BE2C (cell line): ENCODE measurements around the gene NDUFB10.

ENCODE experiments used
- DNase-seq: peaks from one replicate; pipeline ENCODE4 v3.0.0-alpha.2; 2020
- H3K27me3 ChIP-seq: fragments of 250-450 bp; sonication (Bioruptor Pico); 2 replicates; pipeline ENCODE4 v1.5.1; 2020; ENCODE audit warnings: mild to moderate bottlenecking
- H3K36me3 ChIP-seq: fragments of 250-450 bp; sonication (Bioruptor Pico); 2 replicates; pipeline ENCODE4 v1.5.1; 2020; ENCODE audit warnings: mild to moderate bottlenecking
- H3K4me1 ChIP-seq: fragments of 250-450 bp; sonication (Bioruptor Pico); 2 replicates; pipeline ENCODE4 v1.5.1; 2020
- H3K4me3 ChIP-seq: 2 replicates; pipeline ENCODE4 v1.5.1; 2011; ENCODE audit warnings: low read depth, low read length
- H3K9me3 ChIP-seq: fragments of 250-450 bp; sonication (Bioruptor Pico); 2 replicates; pipeline ENCODE4 v1.5.1; 2020
- TF ChIP-seq, protein P1 (sequence below): IDR thresholded peaks from 2 replicates; pipeline ENCODE4 v1.5.1; 2012; ENCODE audit warnings: mild to moderate bottlenecking, low read depth, low read length

Gene NDUFB10

DNA sequence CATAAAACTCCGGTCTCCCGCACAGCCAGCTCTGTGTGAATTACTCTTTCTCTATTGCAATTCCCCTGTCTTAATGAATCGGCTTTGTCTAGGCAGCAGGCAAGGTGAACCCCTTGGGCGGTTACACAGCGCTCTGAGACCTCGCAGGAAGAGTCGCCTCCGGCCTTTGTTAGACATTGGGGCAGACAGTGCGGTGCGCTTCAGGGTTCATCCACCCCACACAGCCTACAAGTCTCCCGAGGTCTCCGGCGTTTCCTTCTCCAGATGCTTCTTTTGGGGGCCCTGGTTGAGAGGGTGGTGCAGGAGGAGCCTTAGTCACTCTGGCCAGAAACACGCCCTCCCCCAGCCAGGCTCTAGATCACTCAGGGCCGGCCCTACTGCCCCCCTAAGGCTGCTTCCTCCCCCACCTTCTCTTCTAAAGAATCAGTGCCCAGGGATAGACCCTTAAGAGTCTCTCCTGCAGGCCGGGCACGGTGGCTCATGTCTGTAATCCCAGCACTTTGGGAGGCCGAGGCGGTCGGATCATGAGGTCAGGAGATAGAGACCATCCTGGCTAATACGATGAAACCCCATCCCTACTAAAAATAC, 14.6 kb upstream of the NDUFB10 start:
- Histone ChIP-seq H3K36me3 (no peaks in the 10 kb centered on the region), H3K4me3 (no peak overlapping the region), H3K4me1 (peaks cover 5% of the 10 kb centered on the region; the same call in 1 of the 2 replicates), H3K27me3 (no peaks in the 10 kb centered on the region), H3K9me3 (no peaks in the 10 kb centered on the region)
- DNase-seq: no peak
- TF ChIP-seq, protein P1, sequence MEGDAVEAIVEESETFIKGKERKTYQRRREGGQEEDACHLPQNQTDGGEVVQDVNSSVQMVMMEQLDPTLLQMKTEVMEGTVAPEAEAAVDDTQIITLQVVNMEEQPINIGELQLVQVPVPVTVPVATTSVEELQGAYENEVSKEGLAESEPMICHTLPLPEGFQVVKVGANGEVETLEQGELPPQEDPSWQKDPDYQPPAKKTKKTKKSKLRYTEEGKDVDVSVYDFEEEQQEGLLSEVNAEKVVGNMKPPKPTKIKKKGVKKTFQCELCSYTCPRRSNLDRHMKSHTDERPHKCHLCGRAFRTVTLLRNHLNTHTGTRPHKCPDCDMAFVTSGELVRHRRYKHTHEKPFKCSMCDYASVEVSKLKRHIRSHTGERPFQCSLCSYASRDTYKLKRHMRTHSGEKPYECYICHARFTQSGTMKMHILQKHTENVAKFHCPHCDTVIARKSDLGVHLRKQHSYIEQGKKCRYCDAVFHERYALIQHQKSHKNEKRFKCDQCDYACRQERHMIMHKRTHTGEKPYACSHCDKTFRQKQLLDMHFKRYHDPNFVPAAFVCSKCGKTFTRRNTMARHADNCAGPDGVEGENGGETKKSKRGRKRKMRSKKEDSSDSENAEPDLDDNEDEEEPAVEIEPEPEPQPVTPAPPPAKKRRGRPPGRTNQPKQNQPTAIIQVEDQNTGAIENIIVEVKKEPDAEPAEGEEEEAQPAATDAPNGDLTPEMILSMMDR: no peak

DNA sequence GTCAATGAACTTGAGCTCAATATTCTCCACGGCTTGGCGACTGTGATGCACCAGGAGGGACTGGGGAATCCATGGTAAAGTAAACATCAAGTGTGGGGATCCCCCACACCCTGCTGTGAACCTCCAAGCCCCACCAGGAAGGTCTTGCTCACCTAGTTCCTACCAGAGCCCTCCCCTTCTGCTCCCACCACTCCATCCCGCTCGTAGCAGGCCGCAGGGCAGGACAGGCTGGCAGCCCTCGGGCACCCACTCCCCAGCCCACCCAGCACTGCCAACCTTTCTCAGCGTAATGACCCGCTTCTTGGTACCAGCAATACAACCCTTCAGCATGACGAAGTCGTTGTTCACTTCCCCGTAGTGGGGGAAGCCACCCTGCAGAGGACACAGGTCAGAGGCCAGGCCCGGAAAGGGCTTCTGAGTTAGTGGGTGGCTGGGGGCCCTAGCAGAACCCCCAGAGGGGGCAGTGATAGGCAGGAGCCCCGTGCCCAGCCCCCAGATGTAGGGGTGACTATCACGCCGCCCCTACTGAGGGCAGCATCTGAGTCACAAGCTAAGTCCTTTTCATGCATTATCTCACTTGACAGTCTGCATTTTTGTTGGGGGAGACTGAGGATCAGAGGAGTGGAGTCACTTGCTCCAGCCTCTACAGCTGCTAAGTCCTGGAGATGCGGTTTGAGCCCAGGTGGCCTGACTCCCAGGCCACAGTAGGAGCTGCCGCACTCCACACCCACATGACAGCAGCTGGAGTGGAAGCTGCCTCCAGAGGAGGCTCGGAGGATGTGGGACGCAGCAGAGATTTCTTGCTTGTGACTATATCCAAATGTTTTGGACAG, 13.6 kb upstream of the NDUFB10 start:
- no peak overlapping the region for H3K4me3 ChIP-seq
- H3K9me3 ChIP-seq: no peaks in the 10 kb centered on the region
- peaks cover 5% of the 10 kb centered on the region; the same call in 1 of the 2 replicates for H3K4me1 ChIP-seq
- TF ChIP-seq, protein P1: no peak
- H3K27me3 ChIP-seq: no peaks in the 10 kb centered on the region
- no peaks in the 10 kb centered on the region for H3K36me3 ChIP-seq
- DNase-seq: no peak

DNA sequence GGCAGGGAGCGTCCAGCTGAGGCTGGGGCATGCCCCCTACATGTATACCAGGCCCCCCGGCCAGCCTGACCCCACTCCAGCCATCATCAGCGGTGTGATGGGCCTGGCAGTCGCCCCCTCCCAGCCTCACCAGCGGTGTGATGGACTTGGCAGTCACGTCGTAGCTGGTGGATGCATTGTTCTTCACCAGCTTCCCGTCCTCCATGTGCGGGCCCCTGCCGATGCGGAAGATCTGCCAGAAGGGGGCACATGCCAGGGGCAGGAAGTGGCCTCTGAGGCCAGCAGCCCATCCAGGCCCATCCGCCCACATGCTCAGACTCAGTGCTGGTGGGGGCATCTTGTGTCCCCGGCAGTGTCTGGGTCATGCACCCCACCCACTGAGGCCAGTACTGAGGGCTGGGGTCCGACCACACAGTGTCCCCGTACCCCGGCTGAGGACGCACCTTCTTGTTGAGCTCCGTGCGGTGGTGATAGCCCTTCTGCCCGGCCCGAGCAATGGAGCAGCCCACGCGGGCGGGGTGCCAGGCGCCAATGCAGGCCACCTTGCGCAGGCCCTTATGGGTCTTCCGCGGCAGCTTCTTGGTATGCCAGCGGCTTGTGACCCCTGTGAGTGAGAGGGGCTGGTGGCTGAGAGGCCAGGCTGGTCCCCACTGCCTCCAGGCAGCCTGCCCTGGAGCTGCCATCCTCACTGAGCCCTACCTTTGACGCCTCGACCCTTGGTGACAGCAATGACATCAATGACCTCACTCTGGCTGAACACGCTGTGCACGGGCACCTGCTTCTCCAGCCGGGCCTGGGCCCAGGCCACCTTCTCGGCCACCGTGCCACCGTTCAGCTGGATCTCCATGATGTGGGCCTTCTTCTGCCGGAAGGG, 12.6 kb upstream of the NDUFB10 start:
- TF ChIP-seq, protein P1: no peak
- DNase-seq: no peak

DNA sequence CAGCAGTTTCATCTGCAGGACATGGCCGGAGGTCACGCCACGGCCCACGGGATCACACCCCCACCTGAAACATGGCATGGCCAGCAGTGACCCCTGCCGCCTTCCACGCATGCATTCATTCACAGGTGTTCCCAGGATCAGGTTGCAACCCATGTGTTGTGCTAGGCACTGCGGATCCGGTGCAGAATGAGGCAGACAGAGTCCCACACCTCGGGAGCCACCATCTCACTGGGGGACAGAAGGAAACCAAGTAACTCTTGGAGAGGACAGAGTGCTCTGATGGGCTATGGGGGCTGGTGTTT, 12.0 kb upstream of the NDUFB10 start:
- H3K36me3 ChIP-seq: no peaks in the 10 kb centered on the region

More for the DNA sequence above, 12.6 kb upstream of the NDUFB10 start:
- Histone ChIP-seq H3K4me1 (peaks cover 5% of the 10 kb centered on the region; the same call in 1 of the 2 replicates), H3K4me3 (no peak overlapping the region), H3K27me3 (no peaks in the 10 kb centered on the region), H3K36me3 (no peaks in the 10 kb centered on the region), H3K9me3 (no peaks in the 10 kb centered on the region)

DNA sequence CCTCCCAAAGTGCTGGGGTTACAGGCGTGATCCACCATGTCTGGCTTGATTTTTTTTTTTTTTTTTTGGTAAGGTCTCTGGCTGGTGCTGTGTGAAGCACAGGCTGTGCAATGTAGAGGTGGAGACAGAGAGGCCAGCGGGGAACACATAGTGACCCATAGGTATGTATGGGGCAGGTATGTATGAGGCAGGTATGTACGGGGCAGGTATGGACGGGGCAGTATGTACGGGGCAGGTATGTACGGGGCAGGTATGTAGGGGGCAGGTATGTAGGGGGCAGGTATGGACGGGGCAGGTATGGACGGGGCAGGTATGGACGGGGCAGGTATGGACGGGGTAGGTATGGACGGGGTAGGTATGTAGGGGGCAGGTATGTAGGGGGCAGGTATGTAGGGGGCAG, 9.8 kb upstream of the NDUFB10 start:
- H3K4me1 ChIP-seq: no peaks in the 10 kb centered on the region
- H3K4me3 ChIP-seq: no peak overlapping the region
- no peak for DNase-seq
- TF ChIP-seq, protein P1: no peak
- no peaks in the 10 kb centered on the region for H3K9me3 ChIP-seq
- H3K36me3 ChIP-seq: no peaks in the 10 kb centered on the region
- H3K27me3 ChIP-seq: no peaks in the 10 kb centered on the region

More for the DNA sequence above, 12.0 kb upstream of the NDUFB10 start:
- DNase-seq: no peak
- Histone ChIP-seq H3K9me3 (no peaks in the 10 kb centered on the region), H3K4me1 (peaks cover 4% of the 10 kb centered on the region; the same call in 1 of the 2 replicates), H3K4me3 (no peak overlapping the region), H3K27me3 (no peaks in the 10 kb centered on the region)
- TF ChIP-seq, protein P1: no peak
